Motor neuron (in vitro differentiated cells): Measurements from ENCODE around the gene SH3RF3. TPM values are rescaled to one million over a fixed set of nuclear protein-coding genes. Genes with fewer than 3 reads are reported as not detected.

Experiments used
- ATAC-seq, 8 experiments: fragments of 200-7000 bp; cut with Tn5 transposase; replicated peaks in 6 of 8; 2 replicates each; pipeline ENCODE4 v1.8.0; 2021; ENCODE audit warnings: mild to moderate bottlenecking in 8 of 8, moderate library complexity in 8 of 8
- H3K27ac ChIP-seq, 2 donors: fragments of 250-450 bp; sonication (Bioruptor Pico); 2 replicates each; pipeline ENCODE4 v1.9.0; 2021; ENCODE audit warnings: antibody characterized with exemption in 2 of 2, mild to moderate bottlenecking in 2 of 2, moderate library complexity in 1 of 2
- H3K4me1 ChIP-seq, 2 donors: fragments of 250-450 bp; sonication (Bioruptor Pico); replicated peaks in 1 of 2; 2 replicates each; pipeline ENCODE4 v1.6.1; 2021; ENCODE audit warnings: antibody characterized with exemption in 2 of 2, mild to moderate bottlenecking in 2 of 2, moderate library complexity in 1 of 2
- H3K4me3 ChIP-seq, 5 donors: fragments of 250-450 bp; sonication (Bioruptor Pico); 2 replicates each; pipeline ENCODE4 v1.9.0; 2021; ENCODE audit warnings: antibody characterized with exemption in 5 of 5, mild to moderate bottlenecking in 5 of 5, moderate library complexity in 4 of 5
- WGBS, 10 experiments: fragments of 450-650 bp; shearing (Covaris generic); methylation state at CpG; one replicate each; pipeline ENCODE4 v1.0.0; 2022; 5-methylcytosine and 5-hydroxymethylcytosine counted together
- in situ Hi-C, 9 experiments: fragments of 400-800 bp; cut with MboI; loops; one replicate each; pipeline ENCODE4 v1.15.0; 2021; ENCODE audit warnings: low sequenced_read_pairs in 9 of 9, low pct_unique_long_range_greater_than_20kb in 2 of 9; ENCODE audit not compliant: unreplicated experiment in 9 of 9
- total RNA-seq, 8 experiments: library from RNA; unstranded; fragments of 300-600 nt; gene quantifications; 2 replicates each; pipeline versions ENCODE4 v1.2.3 to v1.2.4, GENCODE V29; 2022

SH3RF3 gene
- total RNA-seq, 8 experiments from 2014 or later, result 0.13 to 6.5 (median 3.2) TPM

DNA sequence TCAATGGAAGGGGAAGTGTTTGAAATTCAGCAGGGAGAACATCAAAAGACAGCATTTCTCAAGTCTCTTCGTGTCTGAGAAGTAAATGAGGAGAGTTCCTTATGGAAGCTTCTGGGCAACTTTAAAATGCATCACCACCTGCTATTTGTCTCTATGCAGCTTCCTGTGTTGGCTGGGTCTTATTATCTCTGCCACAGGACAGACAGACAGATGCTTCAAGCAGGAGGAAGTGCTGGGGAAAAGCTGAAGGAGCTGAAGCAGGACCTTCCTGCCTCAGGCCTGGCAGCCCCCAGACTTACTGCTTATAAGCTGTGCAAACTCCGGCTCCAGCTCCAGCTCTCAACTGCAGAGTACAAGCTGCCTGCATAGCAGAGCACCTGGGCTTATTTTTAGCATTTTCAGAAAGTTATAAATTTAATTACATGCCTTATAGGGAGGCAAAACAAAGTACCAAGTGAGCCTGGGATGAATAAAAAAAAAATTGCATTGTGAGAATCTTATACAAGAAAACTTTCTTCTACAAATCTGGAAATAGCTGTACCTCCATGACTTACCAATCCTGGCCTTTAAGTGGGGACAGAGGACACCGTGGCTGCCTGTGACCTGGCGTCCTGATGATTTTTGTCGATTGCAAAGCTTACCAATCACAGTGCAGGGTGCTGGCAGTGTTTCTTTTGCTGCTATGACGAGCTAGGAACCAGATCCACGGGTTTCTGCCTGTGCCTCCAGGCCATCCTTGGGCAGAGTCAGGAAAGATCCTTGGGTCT lies 278.5 kb downstream of the SH3RF3 start:
- Histone ChIP-seq H3K27ac (no peak overlapping the region), H3K4me3 (no peak overlapping the region), H3K4me1 (peaks cover 58 to 62% of the 10 kb centered on the region in 2 donors)
- 74 to 100% (median 80%) methylated on average over 1 to 6 of the region's 7 CpGs; no CpG with 5 or more reads in 5 of the 10 experiments for WGBS, 10 experiments
- no peak for ATAC-seq
- in situ Hi-C loops, result no loop called here

DNA sequence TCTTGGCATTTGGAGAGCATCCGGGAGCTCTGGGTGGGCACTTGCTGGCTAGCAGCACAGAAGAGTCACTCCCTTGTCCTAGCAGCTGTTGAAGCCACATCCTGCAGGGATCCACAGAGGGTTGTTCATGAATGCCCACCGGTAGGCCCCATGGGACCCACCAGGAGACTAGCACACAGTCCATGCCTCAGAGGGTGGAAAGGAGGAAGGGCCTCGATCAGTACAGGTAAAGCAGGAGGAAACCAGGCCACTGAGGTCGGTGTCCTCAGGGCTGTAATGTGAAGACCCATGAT lies 279.0 kb downstream of the SH3RF3 start:
- Histone ChIP-seq H3K4me1 (peaks cover 53 to 57% of the 10 kb centered on the region in 2 donors), H3K4me3 (no peak overlapping the region), H3K27ac (no peak overlapping the region)
- in situ Hi-C loops, result no loop called here
- no peak for ATAC-seq
- 90 to 100% (median 100%) methylated on average over 2 of the region's 4 CpGs; no CpG with 5 or more reads in 7 of the 10 experiments for whole genome bisulfite sequencing, 10 experiments

DNA sequence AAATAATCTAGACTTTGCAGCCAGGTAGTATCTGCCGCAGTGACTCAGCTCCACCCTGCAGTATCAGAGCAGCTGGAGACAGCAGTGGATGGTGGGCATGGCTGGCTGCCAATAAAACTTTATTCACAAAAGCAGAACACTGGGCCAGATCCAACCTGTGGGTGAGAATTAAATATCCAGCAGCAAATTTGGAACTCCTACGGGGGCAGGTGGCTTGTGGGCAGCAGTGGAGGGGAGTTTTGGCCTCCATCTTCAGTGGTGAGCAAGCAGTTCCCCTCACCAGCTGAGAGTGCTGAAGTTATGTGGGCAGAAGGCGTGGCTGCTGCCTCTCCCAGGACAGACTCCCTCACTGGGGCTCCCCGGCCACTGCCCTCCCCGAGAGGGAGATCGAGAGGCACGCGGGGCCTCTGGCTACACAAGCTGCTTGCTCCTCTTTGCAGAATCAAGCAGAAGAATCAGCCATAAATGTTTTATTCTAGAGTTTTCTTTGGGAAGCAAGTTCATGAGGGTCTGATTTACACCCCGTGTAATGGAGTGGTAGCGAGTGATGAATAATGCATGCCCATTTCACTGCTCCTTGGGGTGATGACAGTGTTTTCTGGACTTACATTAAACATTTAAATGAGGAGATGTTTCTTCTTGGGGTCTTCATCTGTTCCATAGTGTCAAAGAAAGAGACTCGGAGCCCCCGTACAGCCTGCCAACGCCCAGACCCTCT lies 280.5 kb downstream of the SH3RF3 start:
- H3K4me1 ChIP-seq, result peaks cover 48 to 50% of the 10 kb centered on the region in 2 donors
- no peak overlapping the region for H3K27ac ChIP-seq
- no peak overlapping the region for H3K4me3 ChIP-seq
- in situ Hi-C loops, result no loop called here
- ATAC-seq, result peak in 4 of 8 experiments; percentile 20 to 25 (median 22)
- WGBS, 10 experiments, result 29 to 100% (median 62%) methylated on average over 1 to 9 of the region's 13 CpGs; no CpG with 5 or more reads in 1 of the 10 experiments

DNA sequence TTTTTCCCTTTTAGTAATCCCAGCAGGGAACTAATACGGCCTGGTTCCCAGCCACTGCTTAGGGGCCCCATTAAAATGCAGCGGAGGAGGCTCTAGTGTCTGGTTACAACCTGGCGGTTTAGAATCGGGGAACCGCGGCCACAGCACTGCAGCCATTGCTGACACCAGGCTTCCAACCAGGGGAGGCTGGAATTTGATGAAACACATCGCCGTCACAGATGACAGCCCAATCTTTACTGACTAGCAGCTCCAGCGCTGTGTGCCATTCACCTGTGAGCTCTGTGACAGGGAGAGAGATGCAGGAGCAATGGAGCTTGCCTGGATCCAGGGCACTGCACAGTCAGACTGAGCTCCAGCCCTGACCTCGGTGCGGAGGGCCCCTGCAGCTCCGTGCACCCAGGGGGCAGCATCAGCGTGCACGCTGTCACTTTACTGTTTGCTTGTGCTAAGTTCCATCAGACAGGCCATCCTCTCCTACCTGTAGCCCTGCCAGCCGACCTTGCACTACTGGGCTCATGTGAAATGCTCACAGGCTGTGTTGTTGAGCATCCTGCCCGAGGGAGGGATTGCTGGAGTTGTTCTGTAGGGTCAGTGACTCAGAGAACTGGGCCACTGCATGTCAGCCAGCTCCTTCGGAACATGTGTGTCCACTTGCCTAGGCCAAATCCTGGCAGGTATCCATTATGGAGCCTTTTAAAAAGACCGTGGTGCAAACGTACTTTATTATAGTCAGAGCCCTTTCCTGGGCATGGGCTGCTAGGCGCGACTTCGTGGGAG lies 281.2 kb downstream of the SH3RF3 start:
- no peak overlapping the region for H3K27ac ChIP-seq

DNA sequence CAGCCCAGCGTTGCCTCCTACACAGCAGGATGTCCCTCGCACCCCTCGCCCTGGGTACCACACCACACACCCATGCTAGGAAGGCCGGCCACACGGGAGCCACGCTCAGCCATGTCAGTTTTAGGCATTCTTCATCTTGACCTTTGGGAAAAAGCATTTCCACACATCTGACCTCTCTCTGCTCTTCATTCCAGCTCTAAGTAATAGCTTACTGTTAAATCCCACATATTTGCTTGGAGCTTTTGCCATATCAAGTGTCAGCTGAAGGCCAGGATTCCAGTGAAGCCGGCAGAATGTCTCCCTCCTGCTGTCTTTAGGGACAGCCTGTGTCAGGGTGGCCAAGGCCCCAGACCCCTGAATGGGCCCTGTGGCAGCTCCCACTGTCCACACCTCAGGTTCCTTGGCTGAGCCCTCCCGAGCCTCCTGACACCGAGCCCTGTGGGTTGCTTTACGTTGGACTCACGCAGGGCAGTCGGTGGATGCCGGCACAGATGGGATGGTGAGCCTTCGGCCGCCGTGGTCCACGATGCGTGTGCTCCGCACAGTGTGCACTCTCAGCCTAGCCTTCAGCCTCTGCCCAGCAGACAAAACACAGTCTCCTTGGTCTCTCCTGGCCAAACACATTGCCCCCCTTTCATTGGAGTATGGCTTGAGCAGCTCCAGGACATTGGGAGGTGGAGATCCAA lies 282.8 kb downstream of the SH3RF3 start:
- no peak for ATAC-seq
- Histone ChIP-seq H3K4me3 (no peak overlapping the region), H3K4me1 (peaks cover 43 to 48% of the 10 kb centered on the region in 2 donors), H3K27ac (no peak overlapping the region)
- WGBS, 10 experiments, result 50 to 92% (median 86%) methylated on average over 1 to 8 of the region's 19 CpGs; no CpG with 5 or more reads in 6 of the 10 experiments
- in situ Hi-C loops, result no loop called here

More for the DNA sequence above, 281.2 kb downstream of the SH3RF3 start:
- peak in 5 of 8 experiments; percentile 59 to 83 (median 73) for ATAC-seq
- WGBS, 10 experiments, result 16 to 100% (median 69%) methylated on average over 1 to 8 of the region's 22 CpGs; no CpG with 5 or more reads in 2 of the 10 experiments
- Histone ChIP-seq H3K4me1 (peaks cover 49 to 50% of the 10 kb centered on the region in 2 donors), H3K4me3 (no peak overlapping the region)
- in situ Hi-C loops, result no loop called here

DNA sequence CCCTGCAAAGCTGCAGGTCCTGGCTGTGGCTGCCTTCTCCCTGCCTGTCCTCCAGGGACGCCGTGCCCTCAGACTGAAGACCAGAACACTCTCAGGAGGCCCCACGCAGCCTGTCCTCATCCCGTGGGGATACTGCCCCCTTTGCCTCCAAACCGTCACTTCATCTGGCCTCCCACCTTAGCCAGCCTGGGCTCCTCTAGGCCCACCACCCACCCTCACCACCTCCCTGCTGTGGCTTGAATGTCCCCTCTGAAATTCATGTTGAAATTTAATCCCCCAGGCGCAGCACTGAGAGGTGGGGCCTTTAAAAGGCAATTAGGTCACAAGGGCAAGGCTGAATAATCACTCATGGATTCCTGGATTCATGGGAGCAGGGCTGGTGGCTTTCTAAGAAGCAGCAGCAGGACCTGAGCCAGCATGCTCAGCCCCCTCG lies 286.6 kb downstream of the SH3RF3 start:
- H3K27ac ChIP-seq, result peak overlapping the region in 1 of 2 donors; percentile 32
- in situ Hi-C loops, result no loop called here
- peaks cover 23% of the 10 kb centered on the region in 2 donors for H3K4me1 ChIP-seq
- no CpG with 5 or more reads among the region's 7 CpGs for WGBS, 10 experiments
- ATAC-seq, result peak; percentile 40 to 83 (median 72)
- H3K4me3 ChIP-seq, result no peak overlapping the region

DNA sequence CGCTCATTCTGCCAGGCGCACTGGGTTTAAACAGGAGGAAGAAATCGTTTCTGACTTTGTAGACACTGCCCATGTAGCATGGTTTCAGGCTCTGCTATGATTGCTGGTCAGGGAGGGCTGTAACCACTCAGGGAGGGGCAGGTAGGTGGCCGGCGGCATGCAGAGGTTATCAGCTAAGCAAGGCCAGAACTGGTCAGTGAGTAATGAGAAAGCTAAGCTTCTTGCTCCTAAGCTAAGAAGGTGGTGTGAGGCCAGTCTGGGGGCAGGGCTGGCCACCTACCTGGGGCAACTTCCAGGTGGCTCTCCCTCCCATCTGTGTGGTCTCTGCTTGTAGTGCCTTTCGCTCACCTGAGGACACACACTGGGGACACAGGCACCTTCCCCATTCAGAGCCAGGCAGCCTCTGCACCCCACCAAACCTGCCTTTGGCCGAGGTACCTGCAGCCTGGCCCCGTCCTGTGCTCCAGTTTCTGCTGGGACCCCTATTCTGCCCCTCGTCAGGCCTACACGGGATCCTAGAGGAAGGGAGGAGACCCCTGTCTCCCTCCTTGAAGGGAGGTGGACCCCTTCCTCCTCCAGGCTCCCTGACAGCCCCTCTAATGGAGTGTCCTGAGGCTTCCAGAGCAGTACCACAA lies 288.8 kb downstream of the SH3RF3 start:
- no peak overlapping the region for H3K27ac ChIP-seq
- H3K4me1 ChIP-seq, result peaks cover 10 to 16% of the 10 kb centered on the region in 2 donors
- 20 to 100% (median 77%) methylated on average over 1 to 4 of the region's 10 CpGs; no CpG with 5 or more reads in 4 of the 10 experiments for WGBS, 10 experiments
- ATAC-seq, result no peak
- in situ Hi-C loops, result no loop called here
- no peak overlapping the region for H3K4me3 ChIP-seq

DNA sequence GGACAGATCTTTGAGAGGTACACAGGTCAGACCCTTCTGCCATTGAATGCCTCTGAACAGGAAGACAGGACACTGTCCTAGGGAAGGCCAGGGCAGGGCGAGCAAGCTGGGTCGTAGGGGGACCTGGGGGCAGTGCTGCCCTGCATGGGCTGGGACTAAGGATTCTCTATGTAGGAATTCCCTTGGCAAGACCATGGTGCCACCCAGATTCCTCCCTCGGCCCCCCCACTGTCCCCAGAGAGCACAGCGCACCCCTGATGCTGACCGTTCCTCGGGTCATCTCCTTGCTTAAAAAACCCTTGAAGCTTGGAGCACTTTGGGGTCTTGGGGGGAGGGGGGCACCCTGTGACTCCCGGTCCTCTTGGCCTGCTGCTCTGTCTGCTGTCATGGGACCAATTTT lies 289.7 kb downstream of the SH3RF3 start:
- ATAC-seq, result no peak
- no peak overlapping the region for H3K4me3 ChIP-seq
- in situ Hi-C loops, result no loop called here
- H3K4me1 ChIP-seq, result peaks cover 14 to 16% of the 10 kb centered on the region in 2 donors
- 80 to 100% (median 100%) methylated on average over 1 of the region's 7 CpGs; no CpG with 5 or more reads in 7 of the 10 experiments for WGBS, 10 experiments
- no peak overlapping the region for H3K27ac ChIP-seq

DNA sequence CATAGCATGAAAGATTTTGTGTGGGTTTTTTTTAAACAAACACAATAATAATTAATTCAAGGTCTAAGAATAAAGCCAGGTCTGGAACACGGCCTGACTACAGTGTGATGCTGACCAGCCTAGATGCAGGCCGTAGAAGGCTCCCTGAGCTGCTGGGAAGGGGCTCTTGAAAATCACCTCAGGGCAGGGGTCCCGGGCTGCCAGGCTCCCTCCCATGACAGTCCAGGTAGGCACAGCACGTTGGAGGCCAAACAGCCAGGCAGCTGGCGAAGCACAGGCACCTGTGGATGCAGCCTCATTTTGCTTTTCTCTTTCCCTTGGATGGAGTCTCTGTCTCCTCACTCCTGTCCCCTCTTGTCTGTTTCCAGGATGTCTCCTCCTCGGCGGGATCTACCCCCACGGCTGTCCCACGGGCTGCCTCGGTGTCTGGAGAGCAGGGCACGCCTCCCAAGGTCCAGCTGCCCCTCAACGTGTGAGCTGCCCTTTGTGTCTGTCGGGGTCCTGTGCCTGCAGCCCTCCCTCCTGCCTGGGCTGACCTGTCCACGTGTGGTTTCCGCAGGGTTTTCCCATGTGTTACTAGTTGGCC lies 290.3 kb downstream of the SH3RF3 start:
- Histone ChIP-seq H3K4me3 (no peak overlapping the region), H3K27ac (no peak overlapping the region), H3K4me1 (peaks cover 14 to 16% of the 10 kb centered on the region in 2 donors)
- ATAC-seq, result no peak
- in situ Hi-C loops, result no loop called here
- 53 to 96% (median 83%) methylated on average over 3 to 10 of the region's 15 CpGs; no CpG with 5 or more reads in 3 of the 10 experiments for WGBS, 10 experiments

DNA sequence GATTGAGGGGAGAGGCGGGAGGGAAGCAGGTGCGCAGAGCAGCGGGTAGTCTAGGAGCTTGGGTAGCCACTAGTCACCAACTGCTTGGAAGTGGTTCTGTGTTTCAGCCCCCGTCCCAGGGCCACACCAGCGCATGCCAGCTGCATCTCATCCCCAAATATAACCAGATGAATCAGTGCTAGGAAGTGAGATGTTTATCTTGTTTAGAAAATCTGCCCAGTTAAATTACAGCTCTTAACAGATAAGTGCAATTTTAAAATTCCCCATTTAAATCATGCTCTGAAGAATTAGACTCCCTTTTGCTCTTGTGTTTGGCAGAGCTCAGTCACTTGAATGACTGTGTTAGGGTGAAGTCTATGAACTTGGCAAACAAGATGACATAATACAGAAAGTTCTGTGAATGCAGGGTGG lies 291.0 kb downstream of the SH3RF3 start:
- no peak for ATAC-seq
- whole genome bisulfite sequencing, 10 experiments, result 97 to 100% (median 100%) methylated on average over 1 to 5 of the region's 5 CpGs; no CpG with 5 or more reads in 6 of the 10 experiments

DNA sequence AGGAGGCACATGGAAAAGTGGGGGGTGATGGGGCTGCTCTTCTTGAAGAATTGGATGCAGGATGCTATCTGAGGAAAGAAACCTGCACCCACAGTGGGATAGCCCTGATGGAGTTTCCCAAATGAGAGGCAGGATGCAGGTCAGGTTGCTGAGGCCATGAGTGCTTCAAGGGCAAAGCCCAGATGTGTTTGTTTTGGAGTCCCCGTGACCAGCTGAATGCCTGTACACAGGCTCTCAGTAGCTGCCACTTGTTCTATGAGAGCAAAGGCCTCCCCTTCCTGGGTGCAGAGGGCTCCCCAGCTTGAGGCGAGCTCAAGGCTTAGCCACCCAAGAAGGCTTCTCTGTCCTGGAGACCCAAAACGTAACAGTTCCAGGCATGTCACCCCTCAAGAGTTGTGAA lies 292.1 kb downstream of the SH3RF3 start:
- 40 to 79% methylated on average over 1 to 2 of the region's 3 CpGs; no CpG with 5 or more reads in 8 of the 10 experiments for WGBS, 10 experiments
- Histone ChIP-seq H3K4me1 (peaks cover 4 to 5% of the 10 kb centered on the region in 2 donors), H3K4me3 (no peak overlapping the region), H3K27ac (no peak overlapping the region)
- ATAC-seq, result no peak
- in situ Hi-C loops, result no loop called here

More for the DNA sequence above, 291.0 kb downstream of the SH3RF3 start:
- in situ Hi-C loops, result no loop called here
- Histone ChIP-seq H3K27ac (no peak overlapping the region), H3K4me3 (no peak overlapping the region), H3K4me1 (peaks cover 14 to 16% of the 10 kb centered on the region in 2 donors)

DNA sequence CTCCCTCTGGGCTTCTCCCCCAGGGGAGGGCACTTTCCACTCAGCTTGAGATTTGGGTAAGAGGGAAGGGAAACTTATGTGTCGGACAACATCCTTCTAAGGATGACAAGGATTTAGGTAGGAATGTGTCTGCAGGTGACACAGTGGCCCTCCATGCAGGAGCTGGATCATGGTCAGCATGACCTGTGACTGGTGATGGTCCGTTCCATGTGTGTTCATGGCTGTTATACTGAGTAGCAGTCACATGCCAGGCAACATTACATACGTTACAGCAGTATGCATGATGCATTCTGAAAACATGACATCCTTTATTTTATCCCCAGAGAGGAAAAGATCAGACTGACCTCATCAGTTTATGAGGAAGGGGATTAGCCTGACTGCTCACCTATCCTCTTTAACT lies 292.6 kb downstream of the SH3RF3 start:
- Histone ChIP-seq H3K4me1 (peaks cover 0 to 4% of the 10 kb centered on the region in 2 donors), H3K4me3 (no peak overlapping the region), H3K27ac (no peak overlapping the region)
- WGBS, 10 experiments, result 67 to 97% (median 92%) methylated on average over 1 to 3 of the region's 3 CpGs; no CpG with 5 or more reads in 6 of the 10 experiments
- in situ Hi-C loops, result no loop called here
- peak in 3 of 8 experiments; percentile 35 to 53 (median 43) for ATAC-seq
